A673 (cell line): ENCODE measurements around the gene FMR1. TPM values are rescaled to one million over a fixed set of nuclear protein-coding genes. Genes with fewer than 3 reads are reported as not detected.

Source experiments
- BruUV-seq: library from RNA; stranded (reverse); fragments of 400-500 nt; replicated peaks from 2 replicates; lab custom pipeline; 2021; lab: Mats Ljungman, UMichigan
- CTCF ChIA-PET: fragments of 300-600 bp; sonication (Branson Sonifier 250); formaldehyde crosslinking; loops from one replicate; lab custom pipeline; 2022; ENCODE audit warnings: antibody characterized with exemption; lab: Charles Lee
- POLR2A ChIA-PET: fragments of 300-600 bp; sonication (Branson Sonifier 250); formaldehyde crosslinking; loops from one replicate; lab custom pipeline; 2022; ENCODE audit warnings: antibody characterized with exemption; ENCODE audit not compliant: low non-redundant PET; lab: Charles Lee
- DNase-seq: peaks from one replicate; pipeline ENCODE4 v3.0.0-alpha.2; 2015; ENCODE audit warnings: low spot score
- H3K27ac ChIP-seq: fragments of 200-600 bp; sonication (generic); 2 replicates; pipeline ENCODE4 v1.5.1; 2016; ENCODE audit warnings: mixed run types, low read depth, mild to moderate bottlenecking, mixed read lengths, antibody characterized with exemption, low read length; ENCODE audit not compliant: poor library complexity, severe bottlenecking
- H3K27me3 ChIP-seq: fragments of 200-600 bp; sonication (generic); replicated peaks from 2 replicates; pipeline ENCODE4 v1.6.1; 2017; ENCODE audit warnings: mixed run types, low read depth, mild to moderate bottlenecking, mixed read lengths, antibody characterized with exemption, low read length; ENCODE audit not compliant: insufficient read depth, poor library complexity
- H3K36me3 ChIP-seq: fragments of 200-600 bp; sonication (generic); 2 replicates; pipeline ENCODE4 v1.6.1; 2016; ENCODE audit warnings: mixed run types, mild to moderate bottlenecking, mixed read lengths, antibody characterized with exemption, low read length; ENCODE audit not compliant: insufficient read depth, poor library complexity, severe bottlenecking
- H3K4me1 ChIP-seq: fragments of 200-600 bp; sonication (generic); 2 replicates; pipeline ENCODE4 v1.6.1; 2017; ENCODE audit warnings: mixed run types, mild to moderate bottlenecking, mixed read lengths, antibody characterized with exemption, low read length; ENCODE audit not compliant: insufficient read depth, poor library complexity, severe bottlenecking
- H3K4me3 ChIP-seq: fragments of 200-600 bp; sonication (generic); 2 replicates; pipeline ENCODE4 v1.5.1; 2016; ENCODE audit warnings: low read depth, mixed run types, mild to moderate bottlenecking, mixed read lengths, low read length; ENCODE audit not compliant: poor library complexity, severe bottlenecking
- H3K9me3 ChIP-seq: fragments of 200-600 bp; sonication (generic); 2 replicates; pipeline ENCODE4 v1.6.1; 2016; ENCODE audit warnings: mixed run types, low read depth, mild to moderate bottlenecking, mixed read lengths, antibody characterized with exemption, low read length; ENCODE audit not compliant: poor library complexity, severe bottlenecking
- CTCF ChIP-seq: fragments of 300-800, 200-600 bp; sonication (generic); conservative IDR thresholded peaks from 2 replicates; pipeline ENCODE4 v1.5.1; 2017; ENCODE audit warnings: low read depth, mild to moderate bottlenecking, antibody characterized with exemption, low read length, moderate library complexity, mixed read lengths
- EZH2 ChIP-seq: fragments of 200-600 bp; sonication (generic); IDR thresholded peaks from 2 replicates; pipeline ENCODE4 v1.6.1; 2017; ENCODE audit warnings: borderline replicate concordance, low read depth, mild to moderate bottlenecking, mixed read lengths, antibody characterized with exemption, low read length; ENCODE audit not compliant: poor library complexity, severe bottlenecking
- intact Hi-C: fragments of 100-400 bp; cut with micrococcal nuclease; formaldehyde crosslinking; loops from one replicate; pipeline ENCODE4 v1.10.0; 2022; ENCODE audit not compliant: unreplicated experiment
- total RNA-seq: library from RNA; stranded (reverse); gene quantifications from 2 replicates; pipeline ENCODE4 v1.2.3, GENCODE V29; 2021

Gene FMR1
- total RNA-seq, 1 experiment from 2014 or later: 77.4 TPM

DNA sequence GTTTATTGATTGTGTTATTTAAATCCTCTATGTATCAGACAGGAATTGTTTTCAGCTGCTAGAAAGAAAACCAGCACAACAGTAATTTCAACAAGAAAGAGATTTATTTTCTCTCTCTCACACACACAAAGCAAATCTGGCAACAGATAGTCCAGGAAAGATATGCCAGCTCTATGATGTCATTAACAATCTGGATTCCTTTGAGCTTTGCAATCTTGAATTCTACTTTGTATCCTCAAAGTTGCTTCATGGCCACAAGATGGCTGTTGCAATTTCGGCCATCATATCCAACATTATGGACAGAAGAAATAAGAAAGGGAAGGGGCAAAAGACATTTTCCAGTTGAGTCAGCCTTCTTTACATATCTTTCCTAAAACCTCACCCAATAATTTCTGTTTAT, 19.8 kb upstream of the FMR1 start:
- POLR2A ChIA-PET: no interaction called here

GRCh38 chrX:147893741-147894140, 18.0 kb upstream of the FMR1 start:
- DNase-seq: no peak
- intact Hi-C loops: no loop called here
- TF ChIP-seq CTCF (no peak), EZH2 (no peak)
- ChIA-PET CTCF (no interaction called here), POLR2A (no interaction called here)
- H3K27ac ChIP-seq: no peak overlapping the region
- H3K4me1 ChIP-seq: no peaks in the 10 kb centered on the region
- BruUV-seq: no TSS peak
- H3K4me3 ChIP-seq: no peak overlapping the region
- no peaks in the 10 kb centered on the region for H3K9me3 ChIP-seq
- H3K36me3 ChIP-seq: no peaks in the 10 kb centered on the region
- H3K27me3 ChIP-seq: no peaks in the 10 kb centered on the region

More for the DNA sequence above, 19.8 kb upstream of the FMR1 start:
- CTCF ChIA-PET: no interaction called here
- intact Hi-C loops: no loop called here
- no peaks in the 10 kb centered on the region for H3K9me3 ChIP-seq
- TF ChIP-seq CTCF: no peak
- no peak for TF ChIP-seq EZH2
- H3K27me3 ChIP-seq: no peaks in the 10 kb centered on the region
- no peaks in the 10 kb centered on the region for H3K36me3 ChIP-seq
- H3K27ac ChIP-seq: no peak overlapping the region
- H3K4me1 ChIP-seq: no peaks in the 10 kb centered on the region
- no TSS peak for BruUV-seq
- no peak overlapping the region for H3K4me3 ChIP-seq
- no peak for DNase-seq

GRCh38 chrX:147894366-147894963, 17.3 kb upstream of the FMR1 start:
- no TSS peak for BruUV-seq
- DNase-seq: no peak
- no peaks in the 10 kb centered on the region for H3K9me3 ChIP-seq
- no peak for TF ChIP-seq CTCF
- TF ChIP-seq EZH2: no peak
- CTCF ChIA-PET: no interaction called here
- no peaks in the 10 kb centered on the region for H3K4me1 ChIP-seq
- no peak overlapping the region for H3K4me3 ChIP-seq
- H3K36me3 ChIP-seq: no peaks in the 10 kb centered on the region
- H3K27me3 ChIP-seq: no peaks in the 10 kb centered on the region
- no peak overlapping the region for H3K27ac ChIP-seq
- intact Hi-C loops: no loop called here
- POLR2A ChIA-PET: no interaction called here
